H9 (cell line): Measurements from ENCODE around the gene MRPS11. TPM values are rescaled to one million over a fixed set of nuclear protein-coding genes. Genes with fewer than 3 reads are reported as not detected.

ENCODE experiments used
- DNase-seq: peaks from one replicate; pipeline ENCODE4 v3.0.0-alpha.2; 2017
- H2AFZ ChIP-seq: one replicate; pipeline ENCODE4 v1.6.1; 2013; ENCODE audit warnings: mild to moderate bottlenecking, low read length, control low read depth, moderate library complexity
- H2AK5ac ChIP-seq: 2 replicates; pipeline ENCODE4 v1.6.1; 2013; ENCODE audit warnings: low read length, control low read depth, mixed read lengths; ENCODE audit not compliant: insufficient read length
- H2BK120ac ChIP-seq: one replicate; pipeline ENCODE4 v1.6.1; 2013; ENCODE audit warnings: low read depth, mild to moderate bottlenecking, low read length, control low read depth, inconsistent platforms; ENCODE audit not compliant: poor library complexity, severe bottlenecking
- H2BK12ac ChIP-seq: 2 replicates; pipeline ENCODE4 v1.6.1; 2013; ENCODE audit warnings: low read length, control low read depth, mixed read lengths, low read depth; ENCODE audit not compliant: insufficient read length
- H2BK15ac ChIP-seq: 2 replicates; pipeline ENCODE4 v1.6.1; 2013; ENCODE audit warnings: low read depth, low read length, control low read depth
- H2BK20ac ChIP-seq: one replicate; pipeline ENCODE4 v1.6.1; 2013; ENCODE audit warnings: low read depth, mild to moderate bottlenecking, low read length, control low read depth, inconsistent platforms; ENCODE audit not compliant: poor library complexity, severe bottlenecking
- H2BK5ac ChIP-seq: 2 replicates; pipeline ENCODE4 v1.6.1; 2013; ENCODE audit warnings: low read length, control low read depth, mixed read lengths; ENCODE audit not compliant: insufficient read length
- H3K14ac ChIP-seq: 2 replicates; pipeline ENCODE4 v1.6.1; 2013; ENCODE audit warnings: low read length, control low read depth; ENCODE audit not compliant: insufficient read depth
- H3K18ac ChIP-seq: 2 replicates; pipeline ENCODE4 v1.6.1; 2013; ENCODE audit warnings: low read depth, mild to moderate bottlenecking, mixed read lengths, low read length, control low read depth; ENCODE audit not compliant: insufficient read length
- H3K23ac ChIP-seq: 2 replicates; pipeline ENCODE4 v1.6.1; 2013; ENCODE audit warnings: low read length, control low read depth, mixed read lengths, low read depth; ENCODE audit not compliant: insufficient read length
- H3K23me2 ChIP-seq: 2 replicates; pipeline ENCODE4 v1.6.1; 2013; ENCODE audit warnings: low read depth, mild to moderate bottlenecking, mixed read lengths, low read length, control low read depth; ENCODE audit not compliant: insufficient read length, poor library complexity, severe bottlenecking
- H3K27ac ChIP-seq: 2 replicates; pipeline ENCODE4 v1.5.1; 2013; ENCODE audit warnings: low read length, control low read depth, mixed read lengths, low read depth; ENCODE audit not compliant: insufficient read length
- H3K27me3 ChIP-seq: 2 replicates; pipeline ENCODE4 v1.6.1; 2013; ENCODE audit warnings: low read length, control low read depth, inconsistent platforms; ENCODE audit not compliant: insufficient read depth
- H3K4ac ChIP-seq: 2 replicates; pipeline ENCODE4 v1.6.1; 2013; ENCODE audit warnings: low read depth, mild to moderate bottlenecking, control low read depth, inconsistent platforms, low read length, moderate library complexity
- H3K4me1 ChIP-seq: 2 replicates; pipeline ENCODE4 v1.6.1; 2013; ENCODE audit warnings: low read length, control low read depth, inconsistent platforms; ENCODE audit not compliant: insufficient read depth
- H3K4me2 ChIP-seq: 2 replicates; pipeline ENCODE4 v1.6.1; 2013; ENCODE audit warnings: low read length, control low read depth, mixed read lengths; ENCODE audit not compliant: insufficient read length, insufficient read depth
- H3K56ac ChIP-seq: 2 replicates; pipeline ENCODE4 v1.6.1; 2013; ENCODE audit warnings: low read depth, mild to moderate bottlenecking, mixed read lengths, low read length, control low read depth; ENCODE audit not compliant: insufficient read length
- H3K79me1 ChIP-seq: 2 replicates; pipeline ENCODE4 v1.6.1; 2013; ENCODE audit warnings: low read depth, mild to moderate bottlenecking, moderate library complexity, low read length, control low read depth, inconsistent platforms; ENCODE audit not compliant: insufficient read depth, poor library complexity, severe bottlenecking
- H3K79me2 ChIP-seq: 2 replicates; pipeline ENCODE4 v1.6.1; 2013; ENCODE audit warnings: low read length, control low read depth, inconsistent platforms; ENCODE audit not compliant: insufficient read depth
- H3K9ac ChIP-seq: 2 replicates; pipeline ENCODE4 v1.6.1; 2013; ENCODE audit warnings: low read length, control low read depth, mixed read lengths; ENCODE audit not compliant: insufficient read length; ENCODE audit errors: extremely low read depth
- H3K9me3 ChIP-seq: one replicate; pipeline ENCODE4 v1.6.1; 2013; ENCODE audit warnings: low read depth, low read length, inconsistent platforms; ENCODE audit not compliant: control insufficient read depth
- H3T11ph ChIP-seq: one replicate; pipeline ENCODE4 v1.6.1; 2013; ENCODE audit warnings: mild to moderate bottlenecking, low read length, control low read depth, inconsistent platforms
- H4K20me1 ChIP-seq: one replicate; pipeline ENCODE4 v1.6.1; 2013; ENCODE audit not compliant: control insufficient read depth, insufficient read length, insufficient read depth
- H4K5ac ChIP-seq: 2 replicates; pipeline ENCODE4 v1.6.1; 2013; ENCODE audit warnings: low read depth, mild to moderate bottlenecking, mixed read lengths, low read length, control low read depth; ENCODE audit not compliant: insufficient read length
- H4K8ac ChIP-seq: replicated peaks from 2 replicates; pipeline ENCODE4 v1.6.1; 2013; ENCODE audit warnings: low read length, control low read depth, mixed read lengths, low read depth; ENCODE audit not compliant: insufficient read length
- H4K91ac ChIP-seq: 2 replicates; pipeline ENCODE4 v1.6.1; 2013; ENCODE audit warnings: low read depth, mild to moderate bottlenecking, moderate library complexity, mixed read lengths, low read length, control low read depth; ENCODE audit not compliant: insufficient read length
- H3K27ac Mint-ChIP-seq, 3 experiments: 2 replicates in 2 of 3; 3 replicates in 1 of 3; pipeline ENCODE4 v1.8.0; 2020 to 2021; ENCODE audit warnings: mixed read lengths in 3 of 3, mild to moderate bottlenecking in 1 of 3, moderate library complexity in 1 of 3
- H3K27me3 Mint-ChIP-seq: 2 replicates; pipeline ENCODE4 v1.8.0; 2021; ENCODE audit warnings: low read depth, mild to moderate bottlenecking, moderate library complexity, mixed read lengths
- H3K36me3 Mint-ChIP-seq, 3 experiments: 2 replicates in 2 of 3; 3 replicates in 1 of 3; pipeline ENCODE4 v1.8.0; 2020 to 2021; ENCODE audit warnings: low read depth in 3 of 3, mixed read lengths in 3 of 3; ENCODE audit not compliant: insufficient read depth in 1 of 3
- H3K4me1 Mint-ChIP-seq, 2 experiments: 2 replicates each; pipeline ENCODE4 v1.8.0; 2020; ENCODE audit warnings: mixed read lengths in 2 of 2
- H3K4me3 Mint-ChIP-seq, 2 experiments: 2 replicates in 1 of 2; 3 replicates in 1 of 2; pipeline ENCODE4 v1.8.0; 2020 to 2021; ENCODE audit warnings: mild to moderate bottlenecking in 2 of 2, mixed read lengths in 2 of 2, moderate library complexity in 1 of 2
- H3K9me3 Mint-ChIP-seq, 2 experiments: 2 replicates in 1 of 2; 3 replicates in 1 of 2; pipeline ENCODE4 v1.8.0; 2020; ENCODE audit warnings: mild to moderate bottlenecking in 2 of 2, mixed read lengths in 2 of 2, moderate library complexity in 1 of 2
- WGBS: extraction: QIAGEN DNeasy Blood & Tissue Kit; methylation state at CpG from one replicate; pipeline ENCODE4 v1.1.7; 2013; ENCODE audit warnings: missing lambda C conversion rate, low lambda C conversion rate, mixed read lengths; ENCODE audit not compliant: insufficient read length; ENCODE audit errors: extremely low coverage; 5-methylcytosine and 5-hydroxymethylcytosine counted together
- total RNA-seq: library from RNA; stranded (reverse); gene quantifications from 2 replicates; pipeline ENCODE4 v1.2.1, GENCODE V29; 2021
- TF ChIP-seq, protein P1 (sequence below): fragments of 200-600 bp; sonication (generic); conservative IDR thresholded peaks from 3 replicates; pipeline ENCODE4 v1.8.0; 2021; ENCODE audit warnings: antibody characterized with exemption, mild to moderate bottlenecking

The MRPS11 gene
- total RNA-seq, 1 experiment from 2014 or later = 54.5 TPM

DNA sequence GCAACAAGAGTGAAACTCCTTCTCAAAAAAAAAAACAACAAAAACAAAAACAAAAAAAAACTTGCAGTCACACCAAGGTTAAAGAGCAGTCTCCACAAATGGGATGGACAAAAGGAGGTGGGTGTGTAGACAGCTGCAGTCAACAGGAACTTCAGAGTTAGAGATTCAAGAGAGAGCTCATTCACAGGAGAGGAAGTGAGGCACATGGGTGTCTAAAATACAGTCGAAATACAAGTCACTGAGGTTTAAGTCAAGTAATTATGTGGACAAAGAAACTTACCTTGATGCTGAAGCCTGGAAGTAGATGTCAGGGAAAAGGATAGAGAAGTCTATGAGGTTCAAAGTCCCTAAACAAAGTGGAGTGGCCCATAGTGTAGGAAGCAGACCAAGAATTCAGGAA is 14.8 kb downstream of the MRPS11 start:
- H3K27me3 Mint-ChIP-seq = peaks cover 29% of the 10 kb centered on the region
- no CpG with 5 or more reads among the region's 1 CpG for WGBS

More for the DNA sequence above, 14.8 kb downstream of the MRPS11 start:
- Mint-ChIP-seq H3K36me3 (peaks cover 7 to 11% (median 11%) of the 10 kb centered on the region in 3 experiments), H3K9me3 (no peaks in the 10 kb centered on the region), H3K4me3 (no peak overlapping the region), H3K27ac (no peak overlapping the region), H3K4me1 (peaks cover 45 to 49% of the 10 kb centered on the region in 2 experiments)
- TF ChIP-seq, protein P1, sequence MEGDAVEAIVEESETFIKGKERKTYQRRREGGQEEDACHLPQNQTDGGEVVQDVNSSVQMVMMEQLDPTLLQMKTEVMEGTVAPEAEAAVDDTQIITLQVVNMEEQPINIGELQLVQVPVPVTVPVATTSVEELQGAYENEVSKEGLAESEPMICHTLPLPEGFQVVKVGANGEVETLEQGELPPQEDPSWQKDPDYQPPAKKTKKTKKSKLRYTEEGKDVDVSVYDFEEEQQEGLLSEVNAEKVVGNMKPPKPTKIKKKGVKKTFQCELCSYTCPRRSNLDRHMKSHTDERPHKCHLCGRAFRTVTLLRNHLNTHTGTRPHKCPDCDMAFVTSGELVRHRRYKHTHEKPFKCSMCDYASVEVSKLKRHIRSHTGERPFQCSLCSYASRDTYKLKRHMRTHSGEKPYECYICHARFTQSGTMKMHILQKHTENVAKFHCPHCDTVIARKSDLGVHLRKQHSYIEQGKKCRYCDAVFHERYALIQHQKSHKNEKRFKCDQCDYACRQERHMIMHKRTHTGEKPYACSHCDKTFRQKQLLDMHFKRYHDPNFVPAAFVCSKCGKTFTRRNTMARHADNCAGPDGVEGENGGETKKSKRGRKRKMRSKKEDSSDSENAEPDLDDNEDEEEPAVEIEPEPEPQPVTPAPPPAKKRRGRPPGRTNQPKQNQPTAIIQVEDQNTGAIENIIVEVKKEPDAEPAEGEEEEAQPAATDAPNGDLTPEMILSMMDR = no peak
- Histone ChIP-seq H3T11ph (no peak overlapping the region), H4K8ac (no peak overlapping the region), H4K5ac (no peak overlapping the region), H3K23me2 (no peaks in the 10 kb centered on the region), H4K91ac (no peak overlapping the region), H2AFZ (no peak overlapping the region), H2BK5ac (no peak overlapping the region), H3K56ac (no peak overlapping the region), H3K4ac (no peak overlapping the region), H2BK20ac (no peak overlapping the region), H2BK15ac (no peak overlapping the region), H2BK12ac (no peak overlapping the region), H3K79me1 (no peaks in the 10 kb centered on the region), H3K4me2 (no peak overlapping the region), H3K18ac (no peak overlapping the region), H3K9ac (no peak overlapping the region), H2AK5ac (no peak overlapping the region), H3K23ac (no peak overlapping the region), H3K27me3 (no peaks in the 10 kb centered on the region), H3K14ac (no peak overlapping the region), H3K9me3 (no peaks in the 10 kb centered on the region), H3K4me1 (no peaks in the 10 kb centered on the region; the same call in 1 of the 2 replicates), H2BK120ac (no peak overlapping the region), H3K79me2 (no peaks in the 10 kb centered on the region), H4K20me1 (no peaks in the 10 kb centered on the region), H3K27ac (no peak overlapping the region)
- DNase-seq = no peak
